ENCODE results near the gene SETDB1.

DNA sequence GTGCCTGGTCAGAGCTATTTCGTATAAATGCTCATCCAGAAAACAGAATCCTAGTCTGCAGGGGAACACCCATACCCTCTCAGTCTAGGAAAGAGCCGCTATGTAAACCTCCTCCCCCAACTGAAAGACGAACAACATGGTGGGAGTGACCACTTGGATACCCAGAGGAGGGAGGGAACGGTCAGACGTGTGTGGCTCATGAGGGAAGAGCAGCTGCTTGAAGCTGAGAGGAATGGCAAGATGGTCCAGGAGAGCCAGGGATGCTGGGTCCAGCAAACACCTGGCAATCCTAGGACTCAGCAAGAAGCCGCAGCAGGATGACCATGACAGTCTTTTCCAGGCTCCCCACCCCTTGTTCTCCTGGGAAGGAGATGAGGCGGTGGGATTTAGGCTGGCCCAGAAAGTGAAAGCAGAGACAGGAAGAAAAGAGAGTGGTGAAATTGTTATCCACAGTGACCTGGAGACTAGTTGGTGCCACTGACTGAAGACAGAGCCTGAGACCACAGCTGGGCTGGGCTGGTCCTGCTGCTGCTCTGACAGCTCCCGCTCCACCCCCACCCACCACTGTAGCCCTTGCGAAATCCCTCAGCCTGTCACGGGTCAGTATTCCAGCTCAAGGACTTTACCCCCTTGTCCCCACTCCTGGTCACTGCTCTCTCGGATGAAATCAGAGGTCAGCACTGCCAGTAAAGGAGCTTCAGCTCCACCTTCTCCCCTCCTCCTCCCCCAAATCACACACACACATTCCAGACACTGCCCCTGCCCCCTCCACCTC is 44.8 kb downstream of the SETDB1 start:
- TF ChIP-seq, protein P1, sequence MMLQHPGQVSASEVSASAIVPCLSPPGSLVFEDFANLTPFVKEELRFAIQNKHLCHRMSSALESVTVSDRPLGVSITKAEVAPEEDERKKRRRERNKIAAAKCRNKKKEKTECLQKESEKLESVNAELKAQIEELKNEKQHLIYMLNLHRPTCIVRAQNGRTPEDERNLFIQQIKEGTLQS (CRISPR knock-in tag; IDR thresholded peaks at IDR 0.05): peak; percentile 78; the same call in 1 of the 2 replicates
- TF ChIP-seq ZNF724P (CRISPR knock-in tag; IDR thresholded peaks at IDR 0.05; ENCODE audit: borderline replicate concordance) (0 out of 2 replicates have a peak, but pooled peaks have one; percentile 35), EP300 (IDR thresholded peaks at IDR 0.05; ENCODE audit: low read depth in 2 of 2, low read length in 2 of 2) (peak; percentile 88 to 94), EP300 (CRISPR knock-in tag; IDR thresholded peaks at IDR 0.05; ENCODE audit: borderline replicate concordance) (peak; percentile 92)
